Esophagus squamous epithelium (tissue), 5 donors: ENCODE data around the gene EYS. TPM values are rescaled to one million over a fixed set of nuclear protein-coding genes. Genes with fewer than 3 reads are reported as not detected.

ENCODE experiments used
- DNase-seq: peaks from one replicate; lab custom pipeline; 2025; lab: John Stamatoyannopoulos, UW
- H3K27ac ChIP-seq, 4 donors: fragments of 200-600 bp; sonication (generic); one replicate each; pipeline ENCODE4 v1.5.1; 2016 to 2019; ENCODE audit warnings: mild to moderate bottlenecking in 1 of 4
- H3K27me3 ChIP-seq, 4 donors: fragments of 200-600 bp; sonication (generic); 1 replicate in 3 of 4; 2 replicates in 1 of 4; pipeline versions ENCODE4 v1.5.1 to v1.6.0; 2017 to 2021; ENCODE audit warnings: antibody characterized with exemption in 1 of 4
- H3K36me3 ChIP-seq, 3 donors: fragments of 200-600 bp; sonication (generic); one replicate each; pipeline ENCODE4 v1.5.1; 2016 to 2019
- H3K4me1 ChIP-seq, 3 donors: fragments of 200-600 bp; sonication (generic); one replicate each; pipeline ENCODE4 v1.5.1; 2017 to 2019
- H3K4me3 ChIP-seq, 4 donors: fragments of 200-600 bp; sonication (generic); 1 replicate in 3 of 4; 2 replicates in 1 of 4; pipeline ENCODE4 v1.5.1; 2016 to 2019; ENCODE audit warnings: mild to moderate bottlenecking in 2 of 4, moderate library complexity in 1 of 4
- H3K9me3 ChIP-seq, 3 donors: fragments of 200-600 bp; sonication (generic); one replicate each; pipeline ENCODE4 v1.5.1; 2016 to 2019
- POLR2A ChIP-seq, 4 donors: fragments of 450-650 bp; IDR thresholded peaks; one replicate each; pipeline ENCODE4 v1.6.1; 2017; ENCODE audit warnings: antibody characterized with exemption in 4 of 4, mild to moderate bottlenecking in 4 of 4, moderate library complexity in 3 of 4
- WGBS, 2 donors: methylation state at CpG; one replicate each; pipeline ENCODE4 v1.1.5; 2018; 5-methylcytosine and 5-hydroxymethylcytosine counted together
- intact Hi-C: fragments of 100-400 bp; cut with DNase I; formaldehyde crosslinking; loops from one replicate; pipeline ENCODE4 v1.15.0; 2022
- total RNA-seq, 4 donors: library from RNA; depleted of rRNA; stranded (reverse); fragments of >200 nt; gene quantifications; one replicate each; pipeline ENCODE4 v1.1.0, GENCODE V29; 2016
- TF ChIP-seq, protein P1 (sequence below), 6 experiments: fragments of 450-650 bp in 4 of 6; fragments of 200-600 bp in 2 of 6; sonication (generic) in 2 of 6; IDR thresholded peaks; one replicate each; pipeline ENCODE4 v1.5.1; 2016 to 2019; ENCODE audit warnings: antibody characterized with exemption in 6 of 6, mild to moderate bottlenecking in 4 of 6, moderate library complexity in 4 of 6
- donor health status: DM: yes; HTN: yes; CAD: no.

The EYS gene
- total RNA-seq, 4 donors from 2014 or later, result 0.87 TPM; not detected in 3

DNA sequence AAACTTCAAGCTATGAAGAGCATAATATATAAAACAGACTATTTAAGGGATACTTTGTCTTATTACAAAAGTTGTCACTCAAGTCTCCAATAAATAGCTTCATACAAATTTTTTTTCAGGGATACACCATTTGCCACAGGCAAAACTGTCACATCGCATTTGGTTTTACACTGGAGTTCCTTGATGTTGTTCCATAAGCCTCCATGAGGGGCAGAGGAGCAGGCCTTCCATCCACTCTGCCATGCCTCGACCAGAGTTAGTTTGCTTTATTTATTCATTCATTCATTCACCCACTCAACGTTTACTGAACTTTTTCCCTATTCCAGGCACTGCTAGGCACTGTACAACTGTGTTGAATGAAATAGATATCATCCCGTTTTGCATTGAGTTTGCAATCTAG is 1824.8 kb downstream of the EYS start:
- DNase-seq, result no peak
- no peak for TF ChIP-seq POLR2A (IDR thresholded peaks at IDR 0.05)
- TF ChIP-seq, protein P1, sequence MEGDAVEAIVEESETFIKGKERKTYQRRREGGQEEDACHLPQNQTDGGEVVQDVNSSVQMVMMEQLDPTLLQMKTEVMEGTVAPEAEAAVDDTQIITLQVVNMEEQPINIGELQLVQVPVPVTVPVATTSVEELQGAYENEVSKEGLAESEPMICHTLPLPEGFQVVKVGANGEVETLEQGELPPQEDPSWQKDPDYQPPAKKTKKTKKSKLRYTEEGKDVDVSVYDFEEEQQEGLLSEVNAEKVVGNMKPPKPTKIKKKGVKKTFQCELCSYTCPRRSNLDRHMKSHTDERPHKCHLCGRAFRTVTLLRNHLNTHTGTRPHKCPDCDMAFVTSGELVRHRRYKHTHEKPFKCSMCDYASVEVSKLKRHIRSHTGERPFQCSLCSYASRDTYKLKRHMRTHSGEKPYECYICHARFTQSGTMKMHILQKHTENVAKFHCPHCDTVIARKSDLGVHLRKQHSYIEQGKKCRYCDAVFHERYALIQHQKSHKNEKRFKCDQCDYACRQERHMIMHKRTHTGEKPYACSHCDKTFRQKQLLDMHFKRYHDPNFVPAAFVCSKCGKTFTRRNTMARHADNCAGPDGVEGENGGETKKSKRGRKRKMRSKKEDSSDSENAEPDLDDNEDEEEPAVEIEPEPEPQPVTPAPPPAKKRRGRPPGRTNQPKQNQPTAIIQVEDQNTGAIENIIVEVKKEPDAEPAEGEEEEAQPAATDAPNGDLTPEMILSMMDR (IDR thresholded peaks at IDR 0.05), result no peak
- Histone ChIP-seq H3K9me3 (peaks cover 0 to 8% (median 7%) of the 10 kb centered on the region in 3 donors), H3K4me3 (no peak overlapping the region), H3K27ac (no peak overlapping the region), H3K27me3 (no peaks in the 10 kb centered on the region), H3K36me3 (no peaks in the 10 kb centered on the region), H3K4me1 (no peaks in the 10 kb centered on the region)
- intact Hi-C loops, result no loop called here
- 51 to 52% methylated on average over 4 of the region's 4 CpGs for WGBS, 2 donors

DNA sequence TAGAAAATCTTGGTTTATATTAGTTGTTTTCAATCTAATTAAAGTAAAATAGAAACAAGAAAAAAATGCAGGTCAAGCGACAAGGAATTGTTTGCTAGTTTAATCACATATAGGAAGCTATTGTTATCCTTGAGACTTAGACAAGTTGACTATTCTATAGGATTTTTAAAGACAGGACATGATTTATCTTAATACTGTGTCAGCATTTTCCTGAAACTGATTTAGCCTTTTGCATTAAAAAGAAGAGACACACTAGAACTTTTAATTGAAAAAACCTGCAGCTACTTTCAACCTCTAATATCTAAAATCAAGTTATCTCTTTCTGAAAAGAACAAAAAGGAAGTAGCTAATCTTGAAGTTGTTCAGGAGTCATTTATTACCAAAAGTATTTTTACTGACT is 1825.2 kb downstream of the EYS start:
- no peak overlapping the region for H3K4me3 ChIP-seq
- H3K27me3 ChIP-seq, result no peaks in the 10 kb centered on the region
- peaks cover 0 to 8% (median 7%) of the 10 kb centered on the region in 3 donors for H3K9me3 ChIP-seq
- no peaks in the 10 kb centered on the region for H3K36me3 ChIP-seq
- intact Hi-C loops, result no loop called here
- 56 to 68% methylated on average over 1 of the region's 1 CpG for WGBS, 2 donors
- H3K27ac ChIP-seq, result no peak overlapping the region
- no peak for DNase-seq
- H3K4me1 ChIP-seq, result no peaks in the 10 kb centered on the region
- TF ChIP-seq POLR2A (IDR thresholded peaks at IDR 0.05), result no peak
- TF ChIP-seq, protein P1 (IDR thresholded peaks at IDR 0.05), result no peak

DNA sequence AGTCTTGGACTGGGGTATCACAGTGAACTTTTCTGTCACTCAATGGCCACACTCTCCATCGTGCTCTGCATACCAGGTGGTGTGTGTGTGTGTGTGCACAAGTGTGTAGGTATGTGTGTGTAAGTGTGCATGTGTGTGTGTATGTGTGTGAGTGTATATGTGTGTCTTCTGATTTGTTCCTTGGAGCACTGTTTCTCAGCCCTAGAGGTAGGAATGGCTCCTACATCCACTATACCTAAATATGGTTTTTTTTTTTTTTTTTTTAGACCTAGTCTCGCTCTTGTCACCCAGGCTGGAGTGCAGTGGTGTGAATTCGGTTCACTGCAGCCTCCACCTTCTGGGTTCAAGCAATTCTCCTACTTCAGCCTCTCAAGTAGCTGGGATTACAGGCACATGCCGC is 1834.8 kb downstream of the EYS start:
- Histone ChIP-seq H3K9me3 (no peaks in the 10 kb centered on the region), H3K36me3 (no peaks in the 10 kb centered on the region), H3K27ac (no peak overlapping the region), H3K4me1 (no peaks in the 10 kb centered on the region), H3K27me3 (no peaks in the 10 kb centered on the region), H3K4me3 (no peak overlapping the region)
- 70 to 87% methylated on average over 3 to 4 of the region's 4 CpGs for WGBS, 2 donors
- TF ChIP-seq POLR2A (IDR thresholded peaks at IDR 0.05), result no peak
- TF ChIP-seq, protein P1 (IDR thresholded peaks at IDR 0.05), result no peak
- intact Hi-C loops, result no loop called here
- DNase-seq, result no peak

DNA sequence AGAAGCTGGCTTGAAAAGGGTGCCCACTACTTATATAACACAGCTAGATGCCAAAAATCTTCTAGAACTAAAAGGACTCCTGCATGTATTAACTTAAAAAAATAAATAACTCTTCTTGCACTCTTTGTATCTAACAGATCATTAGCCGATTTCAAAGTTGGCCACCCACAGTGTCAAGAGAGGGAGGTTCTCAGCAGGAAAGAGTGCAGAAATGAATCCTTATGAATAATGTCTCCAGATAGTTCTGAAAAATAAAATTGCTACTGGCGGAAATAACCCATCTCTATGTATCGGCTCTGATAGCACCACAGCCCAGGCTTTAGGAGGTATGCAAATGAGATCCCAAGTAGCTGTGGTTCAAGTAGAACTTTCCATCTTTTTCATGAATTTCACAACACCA is 1838.7 kb downstream of the EYS start:
- Histone ChIP-seq H3K4me1 (no peaks in the 10 kb centered on the region), H3K9me3 (no peaks in the 10 kb centered on the region), H3K27me3 (no peaks in the 10 kb centered on the region), H3K4me3 (no peak overlapping the region), H3K36me3 (no peaks in the 10 kb centered on the region), H3K27ac (no peak overlapping the region)
- no peak for DNase-seq
- WGBS, 2 donors, result 62 to 67% methylated on average over 3 of the region's 3 CpGs
- intact Hi-C loops, result no loop called here
- TF ChIP-seq, protein P1 (IDR thresholded peaks at IDR 0.05), result no peak
- no peak for TF ChIP-seq POLR2A (IDR thresholded peaks at IDR 0.05)

DNA sequence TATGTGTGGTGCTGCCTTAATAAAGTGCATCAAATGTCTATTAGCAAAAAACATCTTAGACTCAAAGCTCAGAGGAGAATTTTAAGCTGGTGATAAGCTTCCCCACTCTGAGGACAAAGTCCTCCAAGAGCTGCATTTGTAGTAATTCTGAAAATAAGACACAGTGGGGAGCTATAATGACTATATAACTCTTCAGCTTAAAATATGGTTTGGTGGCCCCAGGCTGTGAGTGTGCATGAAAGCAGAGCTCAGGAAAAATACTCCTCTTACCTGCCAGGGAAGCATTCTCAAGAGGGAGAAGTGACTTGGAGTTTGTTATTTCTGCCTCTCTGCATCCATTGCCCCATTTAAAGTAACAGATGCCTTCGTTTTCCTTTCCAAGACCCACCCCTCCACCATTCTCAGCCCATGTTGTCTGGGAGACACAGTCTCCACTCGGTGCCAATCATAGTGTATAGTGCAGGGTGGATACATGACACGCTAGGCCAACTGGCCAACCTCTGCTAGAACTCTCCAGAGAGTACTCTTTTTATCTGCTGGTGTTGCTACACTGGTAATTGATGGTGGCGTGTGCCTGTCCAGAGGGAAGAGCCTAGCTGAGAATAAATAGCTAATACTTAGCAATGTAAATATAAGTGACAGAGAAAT is 1842.2 kb downstream of the EYS start:
- Histone ChIP-seq H3K36me3 (no peaks in the 10 kb centered on the region), H3K4me3 (no peak overlapping the region), H3K9me3 (no peaks in the 10 kb centered on the region), H3K27ac (no peak overlapping the region), H3K27me3 (no peaks in the 10 kb centered on the region), H3K4me1 (no peaks in the 10 kb centered on the region)
- intact Hi-C loops, result no loop called here
- no peak for TF ChIP-seq POLR2A (IDR thresholded peaks at IDR 0.05)
- TF ChIP-seq, protein P1 (IDR thresholded peaks at IDR 0.05), result no peak
- 66 to 67% methylated on average over 3 to 4 of the region's 4 CpGs for WGBS, 2 donors
- no peak for DNase-seq
